Measurements from ENCODE around the gene TMEM171.

TMEM171 gene, protein sequence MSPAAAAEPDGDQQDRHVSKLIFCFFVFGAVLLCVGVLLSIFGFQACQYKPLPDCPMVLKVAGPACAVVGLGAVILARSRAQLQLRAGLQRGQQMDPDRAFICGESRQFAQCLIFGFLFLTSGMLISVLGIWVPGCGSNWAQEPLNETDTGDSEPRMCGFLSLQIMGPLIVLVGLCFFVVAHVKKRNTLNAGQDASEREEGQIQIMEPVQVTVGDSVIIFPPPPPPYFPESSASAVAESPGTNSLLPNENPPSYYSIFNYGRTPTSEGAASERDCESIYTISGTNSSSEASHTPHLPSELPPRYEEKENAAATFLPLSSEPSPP

DNA sequence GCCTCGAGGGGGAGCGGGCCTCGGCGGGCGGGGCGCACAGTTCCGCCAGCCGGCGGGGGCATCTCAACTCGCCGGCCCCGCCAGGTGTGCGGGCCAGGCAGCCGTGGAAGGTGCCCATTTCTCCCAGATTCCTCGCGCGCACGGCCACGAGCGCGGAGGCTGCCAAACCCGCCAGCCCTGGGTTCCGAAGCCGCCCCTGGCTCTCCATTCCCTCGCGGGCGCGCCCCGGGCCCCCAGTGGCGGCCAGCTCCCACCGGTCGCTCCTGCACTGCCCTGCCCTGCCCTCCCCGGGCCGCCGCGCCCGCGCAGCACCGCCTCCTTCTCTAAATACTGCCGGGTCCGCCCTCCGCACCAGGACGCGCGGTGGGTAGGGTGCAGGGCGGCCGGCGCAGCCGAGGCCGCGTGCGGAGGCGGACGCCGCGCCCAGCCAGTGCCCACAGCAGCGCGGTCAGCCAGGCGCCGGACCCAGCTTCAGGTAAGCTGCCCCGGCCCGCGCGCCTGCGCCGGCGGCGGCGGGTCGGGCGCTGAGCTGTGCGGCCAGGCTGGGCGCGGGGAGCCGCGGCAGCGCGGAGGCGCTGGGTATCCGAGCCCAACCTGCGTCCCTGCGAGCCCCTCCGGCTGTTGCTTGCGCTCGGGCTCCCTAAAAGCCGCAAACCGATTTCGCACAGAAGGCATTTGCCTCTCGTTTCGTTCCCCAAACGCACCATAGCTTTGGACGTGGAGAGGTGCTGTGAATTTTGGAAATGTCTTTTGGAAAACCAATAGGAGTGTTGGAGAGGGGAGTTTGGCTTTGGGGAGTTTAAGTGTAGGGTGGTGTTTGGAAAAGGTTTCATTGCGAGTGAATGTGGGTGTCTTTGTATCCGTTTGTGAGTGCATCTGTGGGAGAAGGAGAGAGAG is at the start of gene TMEM171:
Gene TMEM171 (plus strand): TSS at position 354 of the 897 bp plus-strand sequence. CDS start 2,799 bp downstream, outside the sequence.
- CTCF ChIA-PET, result no interaction called here
- TF ChIP-seq, protein P1, sequence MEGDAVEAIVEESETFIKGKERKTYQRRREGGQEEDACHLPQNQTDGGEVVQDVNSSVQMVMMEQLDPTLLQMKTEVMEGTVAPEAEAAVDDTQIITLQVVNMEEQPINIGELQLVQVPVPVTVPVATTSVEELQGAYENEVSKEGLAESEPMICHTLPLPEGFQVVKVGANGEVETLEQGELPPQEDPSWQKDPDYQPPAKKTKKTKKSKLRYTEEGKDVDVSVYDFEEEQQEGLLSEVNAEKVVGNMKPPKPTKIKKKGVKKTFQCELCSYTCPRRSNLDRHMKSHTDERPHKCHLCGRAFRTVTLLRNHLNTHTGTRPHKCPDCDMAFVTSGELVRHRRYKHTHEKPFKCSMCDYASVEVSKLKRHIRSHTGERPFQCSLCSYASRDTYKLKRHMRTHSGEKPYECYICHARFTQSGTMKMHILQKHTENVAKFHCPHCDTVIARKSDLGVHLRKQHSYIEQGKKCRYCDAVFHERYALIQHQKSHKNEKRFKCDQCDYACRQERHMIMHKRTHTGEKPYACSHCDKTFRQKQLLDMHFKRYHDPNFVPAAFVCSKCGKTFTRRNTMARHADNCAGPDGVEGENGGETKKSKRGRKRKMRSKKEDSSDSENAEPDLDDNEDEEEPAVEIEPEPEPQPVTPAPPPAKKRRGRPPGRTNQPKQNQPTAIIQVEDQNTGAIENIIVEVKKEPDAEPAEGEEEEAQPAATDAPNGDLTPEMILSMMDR (IDR thresholded peaks at IDR 0.05; ENCODE audit: control extremely low read depth, extremely low read depth, low read depth, missing control alignments), result no peak
- DNase-seq (ENCODE audit: extremely low spot score), result no peak
- POLR2A ChIA-PET, result no interaction called here

DNA sequence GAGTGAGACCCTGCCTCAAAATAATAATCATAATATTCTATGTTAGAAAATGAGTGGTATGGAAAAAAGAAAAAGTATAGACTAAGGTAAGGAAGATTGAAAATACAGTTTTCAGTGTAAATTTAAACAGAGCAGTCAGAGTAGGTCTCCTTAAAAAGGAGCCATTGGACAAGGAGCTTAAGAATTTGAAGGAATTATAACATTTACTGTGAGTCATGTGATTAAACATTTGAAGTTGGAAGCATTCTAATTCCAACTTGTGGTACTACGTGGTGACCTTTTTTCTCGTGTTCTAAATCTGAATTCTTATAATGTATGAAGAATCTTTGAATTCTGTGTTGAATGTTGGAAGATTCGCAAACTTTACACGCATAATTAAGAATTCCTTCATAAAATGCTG is 39.3 kb upstream of the TMEM171 start:
- ChIA-PET CTCF (no interaction called here), POLR2A (no interaction called here)
- DNase-seq (ENCODE audit: extremely low spot score), result no peak
- TF ChIP-seq, protein P1 (IDR thresholded peaks at IDR 0.05; ENCODE audit: control extremely low read depth, extremely low read depth, low read depth, missing control alignments), result no peak

DNA sequence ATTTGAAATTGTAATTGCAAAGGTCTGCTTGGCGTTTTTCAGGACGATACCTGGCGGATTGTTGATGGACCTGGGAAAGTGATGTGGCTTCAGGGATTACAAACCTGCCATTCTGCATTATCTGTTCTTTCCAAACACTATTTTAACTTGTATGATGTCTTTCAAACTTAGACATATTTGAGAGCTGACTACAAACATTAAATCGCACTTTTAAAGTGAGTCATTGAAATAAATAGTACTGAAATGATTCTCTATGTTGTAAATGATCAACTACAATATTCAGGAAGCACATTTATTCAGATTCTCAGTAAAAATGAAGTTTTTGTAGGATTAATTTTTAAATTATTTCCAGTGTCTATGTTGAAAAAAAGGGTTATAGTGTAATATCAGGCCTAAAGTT is 32.3 kb upstream of the TMEM171 start:
- TF ChIP-seq, protein P1 (IDR thresholded peaks at IDR 0.05; ENCODE audit: control extremely low read depth, extremely low read depth, low read depth, missing control alignments), result no peak
- CTCF ChIA-PET, result interaction anchor here (1.7 kb wide), 1 partner anchor 16 kb away, joined by 3 read pairs; no protein-coding TSS in a partner anchor
- no peak for DNase-seq (ENCODE audit: extremely low spot score)
- POLR2A ChIA-PET, result no interaction called here

DNA sequence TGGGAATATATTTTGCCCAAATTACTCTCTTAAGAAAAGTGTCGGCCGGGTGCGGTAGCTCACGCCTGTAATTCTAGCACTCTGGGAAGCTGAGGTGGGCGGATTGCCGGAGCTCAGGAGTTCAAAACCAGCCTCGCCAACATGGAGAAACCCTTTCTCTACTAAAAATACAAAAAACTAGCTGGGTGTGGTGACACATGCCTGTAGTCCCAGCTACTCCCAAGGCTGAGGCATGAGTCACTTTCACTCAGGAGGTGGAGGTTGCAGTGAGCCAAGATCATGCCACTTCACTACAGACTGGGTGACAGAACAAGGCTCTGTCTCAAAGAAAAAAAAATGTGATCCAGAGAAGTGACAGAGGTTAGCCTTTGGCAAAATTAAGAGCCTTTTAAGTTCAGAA is 26.4 kb upstream of the TMEM171 start:
- ChIA-PET POLR2A (no interaction called here), CTCF (no interaction called here)
- DNase-seq (ENCODE audit: extremely low spot score), result no peak
- TF ChIP-seq, protein P1 (IDR thresholded peaks at IDR 0.05; ENCODE audit: control extremely low read depth, extremely low read depth, low read depth, missing control alignments), result no peak

DNA sequence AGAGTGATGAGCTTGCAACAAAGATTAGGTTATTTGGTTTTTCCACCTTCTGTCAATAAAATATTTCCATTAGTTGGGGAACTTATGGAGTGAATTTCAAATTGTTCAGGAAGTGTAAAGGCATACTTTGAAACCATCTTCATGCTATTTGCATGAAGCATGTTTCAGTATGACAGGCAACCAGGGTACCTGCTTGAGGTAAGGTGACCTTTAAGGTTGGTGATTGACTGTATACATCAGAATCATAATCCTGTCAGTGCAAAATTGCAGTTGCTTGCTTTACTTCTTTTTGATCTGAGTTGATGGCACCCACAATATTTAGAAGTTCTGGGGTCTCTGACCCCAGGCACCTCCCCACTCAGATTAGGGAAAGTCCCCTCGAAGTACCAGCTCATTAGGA is 26.0 kb upstream of the TMEM171 start:
- ChIA-PET POLR2A (no interaction called here), CTCF (no interaction called here)
- TF ChIP-seq, protein P1 (IDR thresholded peaks at IDR 0.05; ENCODE audit: control extremely low read depth, extremely low read depth, low read depth, missing control alignments), result no peak
- DNase-seq (ENCODE audit: extremely low spot score), result no peak

DNA sequence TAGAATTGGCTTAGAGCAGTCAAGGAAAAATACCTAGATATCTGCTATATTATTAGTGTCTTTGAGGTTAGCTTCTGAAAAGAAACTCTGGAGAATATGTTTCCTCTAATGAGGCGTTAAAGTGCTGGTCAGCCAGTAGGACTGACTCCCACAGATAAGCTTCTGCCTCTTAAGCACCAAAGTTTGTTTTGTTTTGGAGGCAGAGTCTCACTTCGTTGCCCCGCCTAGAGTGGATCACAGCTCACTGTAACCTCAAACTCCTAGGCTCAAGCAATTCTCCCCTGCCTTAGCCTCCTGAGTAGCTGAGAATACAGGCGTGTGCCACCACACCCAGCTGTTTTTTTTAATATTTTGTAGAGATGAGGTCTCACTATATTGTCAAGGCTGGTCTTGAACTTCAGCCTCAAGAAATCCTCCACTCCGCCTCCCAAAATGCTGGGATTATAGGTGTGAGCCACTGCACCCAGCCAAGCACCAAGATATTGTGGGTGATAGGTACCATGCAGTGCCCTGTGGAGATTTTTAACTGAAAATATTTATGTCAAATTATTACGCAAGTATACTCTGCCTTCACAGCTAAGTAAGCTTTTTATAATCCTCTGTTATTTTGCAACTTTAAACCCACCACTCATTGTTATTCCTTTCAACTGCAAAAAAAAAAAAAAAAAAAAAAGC is 24.7 kb upstream of the TMEM171 start:
- ChIA-PET CTCF (no interaction called here), POLR2A (no interaction called here)
- DNase-seq (ENCODE audit: extremely low spot score), result no peak
- TF ChIP-seq, protein P1 (IDR thresholded peaks at IDR 0.05; ENCODE audit: control extremely low read depth, extremely low read depth, low read depth, missing control alignments), result no peak

Measured in GM10248 (cell line).